ENCODE measurements around the gene USP48.

Gene USP48

GRCh38 chr1:21644348-21644747 is 138.6 kb downstream of the USP48 start:
- no peak for TF ChIP-seq EZH2phosphoT487 (conservative IDR thresholded peaks at IDR 0.05; ENCODE audit: low read length)
- TF ChIP-seq CTCF (IDR thresholded peaks at IDR 0.05; ENCODE audit: insufficient read depth, low read length, poor library complexity, severe bottlenecking), result no peak
- Histone ChIP-seq H3K27ac (ENCODE audit: low read depth, low read length) (no peak overlapping the region), H3K4me2 (ENCODE audit: low read depth, low read length, poor library complexity, severe bottlenecking) (no peak overlapping the region), H3K9ac (ENCODE audit: low read length) (no peak overlapping the region), H3K27me3 (ENCODE audit: low read length) (no peaks in the 10 kb centered on the region), H3K36me3 (ENCODE audit: low read length) (no peaks in the 10 kb centered on the region), H2AFZ (ENCODE audit: low read depth, low read length, severe bottlenecking) (no peak overlapping the region), H3K4me3 (ENCODE audit: insufficient read depth, low read length, poor library complexity, severe bottlenecking) (no peak overlapping the region), H3K9me2 (replicated peaks; ENCODE audit: insufficient read depth, low read length) (no peaks in the 10 kb centered on the region), H3F3A (ENCODE audit: insufficient read depth) (no peaks in the 10 kb centered on the region), H3K9me3 (ENCODE audit: insufficient read depth, low read length) (no peaks in the 10 kb centered on the region), H4K20me1 (ENCODE audit: low read depth, low read length) (no peaks in the 10 kb centered on the region), H3K79me2 (ENCODE audit: insufficient read depth, low read length) (no peaks in the 10 kb centered on the region)

- Histone ChIP-seq H3K9ac (ENCODE audit: low read length) (no peak overlapping the region), H3K36me3 (ENCODE audit: low read length) (no peaks in the 10 kb centered on the region), H4K20me1 (ENCODE audit: low read depth, low read length) (no peaks in the 10 kb centered on the region), H3K4me2 (ENCODE audit: low read depth, low read length, poor library complexity, severe bottlenecking) (no peak overlapping the region), H3K27me3 (ENCODE audit: low read length) (no peaks in the 10 kb centered on the region), H3K27ac (ENCODE audit: low read depth, low read length) (no peak overlapping the region), H2AFZ (ENCODE audit: low read depth, low read length, severe bottlenecking) (no peak overlapping the region), H3K9me3 (ENCODE audit: insufficient read depth, low read length) (no peaks in the 10 kb centered on the region), H3K4me3 (ENCODE audit: insufficient read depth, low read length, poor library complexity, severe bottlenecking) (no peak overlapping the region), H3K79me2 (ENCODE audit: insufficient read depth, low read length) (no peaks in the 10 kb centered on the region), H3F3A (ENCODE audit: insufficient read depth) (no peaks in the 10 kb centered on the region), H3K9me2 (replicated peaks; ENCODE audit: insufficient read depth, low read length) (no peaks in the 10 kb centered on the region)
- no peak for TF ChIP-seq EZH2phosphoT487 (conservative IDR thresholded peaks at IDR 0.05; ENCODE audit: low read length)
- TF ChIP-seq CTCF (IDR thresholded peaks at IDR 0.05; ENCODE audit: insufficient read depth, low read length, poor library complexity, severe bottlenecking), result no peak
Measured at GRCh38 chr1:21643624-21644023, 139.3 kb downstream of the USP48 start.

- H3K4me2 ChIP-seq (ENCODE audit: low read depth, low read length, poor library complexity, severe bottlenecking), result no peak overlapping the region
- no peak overlapping the region for H3K4me3 ChIP-seq (ENCODE audit: insufficient read depth, low read length, poor library complexity, severe bottlenecking)
- H3K9me2 ChIP-seq (replicated peaks; ENCODE audit: insufficient read depth, low read length), result no peaks in the 10 kb centered on the region
- TF ChIP-seq EZH2phosphoT487 (conservative IDR thresholded peaks at IDR 0.05; ENCODE audit: low read length), result no peak
- TF ChIP-seq CTCF (IDR thresholded peaks at IDR 0.05; ENCODE audit: insufficient read depth, low read length, poor library complexity, severe bottlenecking), result no peak
- no peak overlapping the region for H2AFZ ChIP-seq (ENCODE audit: low read depth, low read length, severe bottlenecking)
- no peaks in the 10 kb centered on the region for H3K79me2 ChIP-seq (ENCODE audit: insufficient read depth, low read length)
- no peaks in the 10 kb centered on the region for H3K36me3 ChIP-seq (ENCODE audit: low read length)
- no peak overlapping the region for H3K9ac ChIP-seq (ENCODE audit: low read length)
- H3F3A ChIP-seq (ENCODE audit: insufficient read depth), result no peaks in the 10 kb centered on the region
- H3K9me3 ChIP-seq (ENCODE audit: insufficient read depth, low read length), result no peaks in the 10 kb centered on the region
- no peak overlapping the region for H3K27ac ChIP-seq (ENCODE audit: low read depth, low read length)
- H3K27me3 ChIP-seq (ENCODE audit: low read length), result no peaks in the 10 kb centered on the region
- no peaks in the 10 kb centered on the region for H4K20me1 ChIP-seq (ENCODE audit: low read depth, low read length)
Measured at GRCh38 chr1:21641967-21642739, 140.8 kb downstream of the USP48 start.
